ENCODE data around the gene TGFB2.

GRCh38 chr1:218415726-218416125, 70.6 kb downstream of the TGFB2 start:
- TF ChIP-seq PHF8 (IDR thresholded peaks at IDR 0.05; ENCODE audit: borderline replicate concordance, low read depth): no peak
- TF ChIP-seq, protein P1, sequence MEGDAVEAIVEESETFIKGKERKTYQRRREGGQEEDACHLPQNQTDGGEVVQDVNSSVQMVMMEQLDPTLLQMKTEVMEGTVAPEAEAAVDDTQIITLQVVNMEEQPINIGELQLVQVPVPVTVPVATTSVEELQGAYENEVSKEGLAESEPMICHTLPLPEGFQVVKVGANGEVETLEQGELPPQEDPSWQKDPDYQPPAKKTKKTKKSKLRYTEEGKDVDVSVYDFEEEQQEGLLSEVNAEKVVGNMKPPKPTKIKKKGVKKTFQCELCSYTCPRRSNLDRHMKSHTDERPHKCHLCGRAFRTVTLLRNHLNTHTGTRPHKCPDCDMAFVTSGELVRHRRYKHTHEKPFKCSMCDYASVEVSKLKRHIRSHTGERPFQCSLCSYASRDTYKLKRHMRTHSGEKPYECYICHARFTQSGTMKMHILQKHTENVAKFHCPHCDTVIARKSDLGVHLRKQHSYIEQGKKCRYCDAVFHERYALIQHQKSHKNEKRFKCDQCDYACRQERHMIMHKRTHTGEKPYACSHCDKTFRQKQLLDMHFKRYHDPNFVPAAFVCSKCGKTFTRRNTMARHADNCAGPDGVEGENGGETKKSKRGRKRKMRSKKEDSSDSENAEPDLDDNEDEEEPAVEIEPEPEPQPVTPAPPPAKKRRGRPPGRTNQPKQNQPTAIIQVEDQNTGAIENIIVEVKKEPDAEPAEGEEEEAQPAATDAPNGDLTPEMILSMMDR (IDR thresholded peaks at IDR 0.05): no peak
- TF ChIP-seq POLR2A (IDR thresholded peaks at IDR 0.05; ENCODE audit: low read length): no peak
- no peak for TF ChIP-seq MAX (IDR thresholded peaks at IDR 0.05)
- no peak for TF ChIP-seq BHLHE40 (IDR thresholded peaks at IDR 0.05; ENCODE audit: low read depth, low read length)
